Central memory CD8-positive, alpha-beta T cell (primary cell): Measurements from ENCODE around the gene GLTP.
"Not testable (repeated sequence)": the region's sequence is repeated elsewhere in the genome, so short reads cannot be mapped to it uniquely, and the experiment has no call there.

ENCODE experiments used
- ATAC-seq: fragments of 150-1000 bp; cut with Tn5 transposase; replicated peaks from 2 replicates; pipeline ENCODE4 v1.10.0; 2022; ENCODE audit warnings: mild to moderate bottlenecking, moderate FRiP score, moderate number of reproducible peaks; ENCODE audit not compliant: poor library complexity, severe bottlenecking; ENCODE audit errors: extremely low read depth
- DNase-seq, 2 donors: peaks; one replicate each; pipeline ENCODE4 v3.0.0; 2021; ENCODE audit warnings: low spot score in 2 of 2
- H3K27ac Mint-ChIP-seq: one replicate; pipeline ENCODE4 v1.8.0; 2022; ENCODE audit warnings: low read depth, mild to moderate bottlenecking, moderate library complexity, mixed read lengths
- H3K27me3 Mint-ChIP-seq: one replicate; pipeline ENCODE4 v1.8.0; 2022; ENCODE audit warnings: mixed read lengths
- H3K36me3 Mint-ChIP-seq: one replicate; pipeline ENCODE4 v1.8.0; 2022; ENCODE audit warnings: mild to moderate bottlenecking, moderate library complexity, mixed read lengths; ENCODE audit not compliant: insufficient read depth
- H3K4me1 Mint-ChIP-seq: one replicate; pipeline ENCODE4 v1.8.0; 2022; ENCODE audit warnings: mixed read lengths
- H3K4me3 Mint-ChIP-seq: one replicate; pipeline ENCODE4 v1.8.0; 2022; ENCODE audit warnings: mild to moderate bottlenecking, moderate library complexity, mixed read lengths
- H3K9me3 Mint-ChIP-seq: one replicate; pipeline ENCODE4 v1.8.0; 2022; ENCODE audit warnings: mixed read lengths

The GLTP gene

DNA sequence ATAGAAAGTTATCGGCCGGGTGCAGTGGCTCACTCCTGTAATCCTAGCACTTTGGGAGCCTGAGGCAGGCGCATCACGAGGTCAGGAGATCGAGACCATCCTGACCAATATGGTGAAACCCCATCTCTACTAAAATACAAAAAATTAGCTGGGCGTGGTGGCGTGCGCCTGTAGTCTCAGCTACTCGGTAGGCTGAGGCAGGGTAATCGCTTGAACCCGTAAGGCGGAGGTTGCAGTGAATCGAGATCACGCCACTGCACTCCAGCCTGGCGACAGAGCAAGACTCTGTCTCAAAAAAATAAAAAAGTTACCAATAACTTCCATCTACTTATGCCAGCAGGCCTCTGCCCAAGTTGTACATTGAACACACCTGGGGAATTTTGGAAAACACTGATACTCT, 19.0 kb upstream of the GLTP start:
- Mint-ChIP-seq H3K36me3 (peaks cover 17% of the 10 kb centered on the region), H3K4me3 (peak overlapping the region; percentile 95), H3K4me1 (peaks cover 28% of the 10 kb centered on the region), H3K27ac (peak overlapping the region; percentile 92)
- not testable (repeated sequence) for H3K9me3 Mint-ChIP-seq, ATAC-seq, DNase-seq, H3K27me3 Mint-ChIP-seq

DNA sequence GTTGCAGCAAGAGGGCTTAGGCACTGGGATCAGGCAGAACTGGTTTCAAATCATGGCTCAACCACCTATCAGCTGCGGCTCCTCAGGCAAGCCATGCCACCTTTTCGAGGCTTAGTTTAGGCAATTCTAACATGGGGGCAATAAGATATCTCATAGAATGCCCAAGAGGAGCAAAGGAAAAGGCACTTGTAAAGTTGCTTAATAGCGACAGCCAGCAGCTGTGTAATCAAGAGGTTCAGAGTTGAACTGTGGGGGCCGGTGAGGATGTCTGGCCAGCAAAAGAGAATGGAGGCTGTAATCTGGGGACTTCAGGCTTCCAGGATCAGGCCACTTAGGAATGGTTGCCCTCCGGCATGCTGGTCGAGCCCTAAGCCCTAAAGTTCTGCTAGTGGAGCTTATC, 16.7 kb upstream of the GLTP start:
- ATAC-seq (no peak), DNase-seq (no peak)
- Mint-ChIP-seq H3K4me3 (no peak overlapping the region), H3K27ac (no peak overlapping the region), H3K4me1 (peaks cover 40% of the 10 kb centered on the region), H3K27me3 (no peaks in the 10 kb centered on the region), H3K36me3 (peaks cover 14% of the 10 kb centered on the region), H3K9me3 (no peaks in the 10 kb centered on the region)

DNA sequence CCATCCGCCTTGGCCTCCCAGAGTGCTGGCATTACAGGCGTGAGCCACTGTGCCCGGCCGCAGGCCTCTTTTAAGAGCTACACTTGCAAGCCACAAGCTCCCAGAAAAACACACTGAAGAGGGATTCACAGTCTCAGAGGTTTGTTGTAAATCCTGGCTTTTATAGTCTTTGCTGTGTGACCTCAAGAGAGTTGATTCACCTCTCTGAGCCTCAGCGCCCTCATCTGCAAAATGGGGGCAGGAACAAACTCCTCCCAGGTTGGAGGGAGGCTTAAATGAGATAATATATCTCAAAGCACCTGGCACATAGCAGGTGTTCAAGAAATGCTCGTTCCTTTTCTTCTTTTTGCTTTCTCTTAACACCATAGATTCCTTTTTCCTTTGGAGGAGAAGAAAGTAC, 15.8 kb upstream of the GLTP start:
- no peaks in the 10 kb centered on the region for H3K9me3 Mint-ChIP-seq
- no peak for DNase-seq
- no peak overlapping the region for H3K27ac Mint-ChIP-seq

DNA sequence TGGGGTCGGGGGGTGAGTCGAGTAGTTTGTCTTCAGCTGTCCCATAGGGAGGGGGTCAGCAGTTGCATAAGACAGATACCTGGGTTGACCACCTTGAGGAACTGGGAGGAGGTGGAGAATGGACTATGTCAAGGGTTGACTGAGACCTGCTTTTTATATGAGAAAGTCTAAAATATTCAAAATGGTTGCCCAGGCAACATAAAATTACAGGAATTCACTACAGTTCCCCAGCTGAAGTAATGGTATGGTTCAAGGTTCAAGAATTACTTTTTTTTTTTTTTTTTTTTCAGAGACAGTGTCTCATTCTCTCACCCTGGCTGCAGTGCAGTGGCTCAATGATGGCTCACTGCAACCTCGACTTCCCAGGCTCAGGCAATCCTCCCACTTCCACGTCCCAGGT, 14.6 kb upstream of the GLTP start:
- no peak for DNase-seq
- H3K9me3 Mint-ChIP-seq, result no peaks in the 10 kb centered on the region
- H3K4me1 Mint-ChIP-seq, result peaks cover 21% of the 10 kb centered on the region
- no peak for ATAC-seq
- H3K27me3 Mint-ChIP-seq, result no peaks in the 10 kb centered on the region
- no peak overlapping the region for H3K4me3 Mint-ChIP-seq
- peaks cover 8% of the 10 kb centered on the region for H3K36me3 Mint-ChIP-seq
- H3K27ac Mint-ChIP-seq, result no peak overlapping the region

More for the DNA sequence above, 15.8 kb upstream of the GLTP start:
- Mint-ChIP-seq H3K27me3 (no peaks in the 10 kb centered on the region), H3K36me3 (peaks cover 14% of the 10 kb centered on the region), H3K4me1 (peaks cover 34% of the 10 kb centered on the region), H3K4me3 (no peak overlapping the region)
- no peak for ATAC-seq

DNA sequence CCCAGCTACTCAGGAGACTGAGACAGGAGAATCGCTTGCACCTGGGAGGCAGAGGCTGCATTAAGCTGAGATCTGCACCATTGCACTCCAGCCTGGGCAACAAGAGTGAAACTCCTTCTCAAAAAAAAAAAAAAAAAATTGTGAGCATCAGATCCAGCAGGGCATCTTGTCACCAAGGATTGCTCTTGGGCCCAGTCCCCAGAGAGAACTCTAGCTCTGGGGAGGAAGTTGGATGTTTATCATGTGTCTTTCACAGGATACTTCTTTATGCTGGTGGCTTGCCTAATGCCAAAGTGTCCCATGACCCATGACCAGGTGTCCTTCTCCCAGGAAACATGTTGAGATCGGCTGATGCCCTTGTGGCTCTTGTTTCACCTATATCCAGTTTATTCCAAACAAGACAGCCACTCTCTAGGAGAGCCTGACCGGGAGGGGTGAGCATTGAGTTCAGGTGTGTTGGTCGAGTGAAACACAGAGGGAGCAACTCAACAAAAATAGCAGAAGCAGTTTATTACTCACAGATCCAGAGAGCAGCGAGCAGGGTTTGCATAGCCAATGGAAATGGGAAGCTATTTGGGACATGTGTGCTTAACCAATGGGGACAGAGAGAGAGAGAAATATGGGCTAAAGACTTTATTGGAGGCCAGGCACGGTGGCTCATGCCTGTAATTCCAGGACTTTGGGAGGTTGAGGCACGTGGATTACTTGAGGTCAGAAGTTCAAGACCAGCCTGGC, 13.1 kb upstream of the GLTP start:
- peaks cover 7% of the 10 kb centered on the region for H3K36me3 Mint-ChIP-seq
- peaks cover 32% of the 10 kb centered on the region for H3K4me1 Mint-ChIP-seq
- ATAC-seq, result no peak
- H3K27me3 Mint-ChIP-seq, result no peaks in the 10 kb centered on the region
- peak overlapping the region; percentile 38 for H3K4me3 Mint-ChIP-seq
- peak overlapping the region; percentile 9 for H3K27ac Mint-ChIP-seq
- DNase-seq, result no peak
- H3K9me3 Mint-ChIP-seq, result no peaks in the 10 kb centered on the region

DNA sequence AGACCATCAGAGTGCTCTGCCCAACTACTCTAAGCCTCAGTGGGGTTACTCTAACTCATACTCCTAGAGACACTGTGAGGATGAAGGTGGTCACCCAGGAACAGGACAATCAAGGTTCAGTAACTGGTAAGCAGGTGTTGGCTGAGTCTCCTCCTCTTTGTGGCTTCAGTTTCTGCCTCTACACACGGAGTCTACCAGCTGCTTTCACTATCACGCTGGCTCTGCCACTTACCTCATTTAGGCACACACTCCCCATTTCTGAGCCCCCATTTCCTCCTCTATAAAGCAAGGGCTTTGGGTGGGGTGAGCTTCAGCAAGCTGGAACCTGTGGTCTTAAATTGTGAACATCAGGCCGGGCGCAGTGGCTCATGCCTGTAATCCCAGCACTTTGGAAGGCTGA, 12.4 kb upstream of the GLTP start:
- Mint-ChIP-seq H3K4me1 (peaks cover 39% of the 10 kb centered on the region), H3K4me3 (peak overlapping the region; percentile 38), H3K9me3 (no peaks in the 10 kb centered on the region), H3K36me3 (peaks cover 7% of the 10 kb centered on the region), H3K27ac (peak overlapping the region; percentile 9), H3K27me3 (no peaks in the 10 kb centered on the region)
- DNase-seq (peak in 1 of 2 donors; percentile 36), ATAC-seq (peak; percentile 79)

DNA sequence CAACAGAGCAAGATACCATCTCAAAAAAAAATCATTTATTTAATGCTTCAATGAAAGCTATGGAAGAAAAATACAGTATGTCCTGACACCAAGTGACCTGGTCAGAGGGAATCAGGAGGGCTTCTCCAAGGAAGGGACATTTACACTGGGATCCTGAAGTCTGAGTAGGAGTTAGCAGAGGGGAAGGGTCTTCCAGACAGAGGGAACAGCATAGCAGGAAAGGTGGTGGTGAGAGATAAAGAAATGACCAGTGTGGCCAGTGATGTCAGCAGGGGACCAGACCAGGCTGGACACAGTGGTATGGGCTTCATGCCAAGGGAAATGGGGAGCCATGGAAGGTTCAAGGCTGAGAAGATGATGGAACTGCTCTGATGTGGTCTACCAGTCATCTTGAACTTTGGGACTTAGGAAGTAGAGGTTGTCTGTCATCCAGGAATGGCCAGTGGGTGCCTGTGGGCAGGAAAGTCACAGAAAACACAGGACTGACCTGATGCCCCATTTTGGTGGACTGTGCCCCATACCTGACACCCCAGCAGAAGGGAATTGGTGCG, 11.9 kb upstream of the GLTP start:
- H3K27ac Mint-ChIP-seq, result peak overlapping the region; percentile 9
- no peaks in the 10 kb centered on the region for H3K27me3 Mint-ChIP-seq
- H3K4me1 Mint-ChIP-seq, result peaks cover 44% of the 10 kb centered on the region
- no peak for ATAC-seq
- H3K36me3 Mint-ChIP-seq, result peaks cover 7% of the 10 kb centered on the region
- peak overlapping the region; percentile 38 for H3K4me3 Mint-ChIP-seq
- no peak for DNase-seq
- H3K9me3 Mint-ChIP-seq, result no peaks in the 10 kb centered on the region

DNA sequence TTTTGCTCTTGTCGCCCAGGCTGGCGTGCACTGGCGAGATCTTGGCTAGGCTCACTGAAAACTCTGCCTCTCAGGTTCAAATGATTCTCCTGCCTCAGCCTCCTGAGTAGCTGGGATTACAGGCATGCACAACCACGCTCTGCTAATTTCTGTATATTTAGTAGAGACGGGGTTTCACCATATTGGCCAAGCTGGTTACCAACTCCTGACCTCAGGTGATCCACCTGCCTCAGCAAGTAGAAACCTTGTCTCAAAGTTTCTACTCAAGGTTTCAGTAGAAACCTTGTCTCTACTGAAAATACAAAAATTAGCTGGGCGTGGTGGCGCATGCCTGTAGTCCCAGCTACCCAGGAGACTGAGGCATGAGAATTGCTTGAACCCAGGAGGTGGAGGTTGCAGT, 11.4 kb upstream of the GLTP start:
- not testable (repeated sequence) for H3K27me3 Mint-ChIP-seq, DNase-seq, H3K9me3 Mint-ChIP-seq, H3K4me3 Mint-ChIP-seq, H3K36me3 Mint-ChIP-seq, ATAC-seq
- Mint-ChIP-seq H3K4me1 (peaks cover 46% of the 10 kb centered on the region), H3K27ac (peak overlapping the region; percentile 9)

DNA sequence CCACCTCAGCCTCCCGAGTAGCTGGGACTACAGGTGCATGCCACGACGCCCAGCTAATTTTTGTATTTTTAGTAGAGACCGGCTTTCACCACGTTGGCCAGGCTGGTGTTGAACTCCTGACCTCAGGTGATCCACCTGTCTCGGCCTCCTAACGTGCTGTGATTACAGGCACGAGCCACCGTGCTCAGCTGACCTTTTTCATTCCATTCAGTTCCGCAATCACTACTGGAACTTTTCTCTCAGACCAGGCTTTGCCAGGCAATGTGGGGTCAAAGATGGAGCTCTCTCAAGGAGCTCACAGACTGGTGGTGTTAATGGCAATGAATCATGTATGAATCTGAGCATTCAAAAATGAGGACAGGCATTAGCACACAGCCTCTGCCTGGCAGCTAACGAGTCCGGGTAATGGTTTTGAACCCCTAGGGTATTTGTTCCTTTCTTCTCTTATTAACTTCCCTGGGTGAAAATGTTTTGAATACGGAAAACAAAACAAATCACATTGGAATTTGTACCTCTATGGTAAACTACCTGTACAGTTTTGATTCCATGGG, 10.4 kb upstream of the GLTP start:
- H3K27ac Mint-ChIP-seq, result peak overlapping the region; percentile 77
- ATAC-seq, result no peak
- no peak overlapping the region for H3K4me3 Mint-ChIP-seq
- no peaks in the 10 kb centered on the region for H3K9me3 Mint-ChIP-seq
- H3K27me3 Mint-ChIP-seq, result no peaks in the 10 kb centered on the region
- H3K4me1 Mint-ChIP-seq, result peaks cover 46% of the 10 kb centered on the region
- DNase-seq, result no peak
- H3K36me3 Mint-ChIP-seq, result peaks cover 7% of the 10 kb centered on the region

DNA sequence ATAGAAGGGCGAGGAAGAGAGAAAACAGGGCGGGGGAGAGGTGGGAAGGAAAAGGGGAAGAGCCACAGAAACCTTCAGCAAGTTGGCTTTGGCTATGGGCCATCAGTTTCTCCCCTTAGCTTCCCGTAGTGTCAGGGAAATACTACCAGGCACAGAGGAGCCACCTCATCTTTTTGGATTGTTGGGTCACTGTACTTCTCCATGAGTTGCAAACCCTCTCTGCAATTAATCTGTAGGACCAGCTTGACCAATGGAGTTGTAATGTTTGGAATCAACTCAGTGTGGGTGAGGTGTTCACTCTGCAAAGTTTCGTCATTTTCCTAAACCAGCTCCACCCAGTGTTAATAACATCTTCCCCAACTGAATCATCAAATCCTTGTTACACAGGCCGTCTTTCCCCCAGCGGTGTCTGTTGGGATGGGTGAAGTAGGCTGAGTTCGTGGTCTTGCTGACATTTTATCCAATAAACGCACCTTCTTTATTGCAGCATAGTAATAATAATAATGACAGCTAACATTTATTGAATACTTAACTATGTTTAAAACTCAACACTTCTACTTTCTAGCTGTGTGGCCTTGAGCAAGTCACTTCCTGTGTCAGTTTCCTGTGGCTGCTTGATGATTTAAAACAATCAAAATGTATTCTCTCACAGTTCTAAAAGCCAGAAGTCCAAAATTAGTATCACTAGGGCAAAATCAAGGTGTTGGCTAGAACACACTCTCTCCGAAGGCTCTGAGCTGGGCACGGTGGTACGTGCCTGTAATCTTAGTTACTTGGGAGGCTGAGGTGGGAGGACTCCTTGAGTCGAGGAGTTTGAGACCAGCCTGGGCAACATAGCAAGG, 8.1 kb upstream of the GLTP start:
- H3K36me3 Mint-ChIP-seq, result peaks cover 1% of the 10 kb centered on the region
- DNase-seq (no peak), ATAC-seq (peak; percentile 79)
- H3K27me3 Mint-ChIP-seq, result no peaks in the 10 kb centered on the region
- H3K4me3 Mint-ChIP-seq, result peak overlapping the region; percentile 79
- H3K9me3 Mint-ChIP-seq, result no peaks in the 10 kb centered on the region
- peak overlapping the region; percentile 98 for H3K27ac Mint-ChIP-seq
- peaks cover 42% of the 10 kb centered on the region for H3K4me1 Mint-ChIP-seq

DNA sequence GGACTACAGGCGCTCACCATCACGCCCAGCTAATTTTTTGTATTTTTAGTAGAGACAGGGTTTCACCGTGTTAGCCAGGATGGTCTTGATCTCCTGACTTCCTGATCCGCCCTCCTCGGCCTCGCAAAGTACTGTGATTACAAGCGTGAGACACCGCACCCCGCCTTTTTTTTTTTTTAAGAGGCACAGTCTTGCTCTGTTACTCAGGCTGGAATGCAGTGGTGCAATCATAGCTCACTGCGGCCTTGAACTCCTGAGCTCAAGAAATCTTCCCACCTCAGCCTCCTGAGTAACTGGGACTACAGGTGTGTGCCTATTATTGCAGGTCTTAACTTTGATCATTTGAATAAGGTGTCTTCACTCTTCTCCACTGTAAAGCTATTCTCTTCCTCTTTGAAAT, 5.3 kb upstream of the GLTP start:
- peaks cover 36% of the 10 kb centered on the region for H3K4me1 Mint-ChIP-seq
- no peak for DNase-seq
- no peak overlapping the region for H3K27ac Mint-ChIP-seq

DNA sequence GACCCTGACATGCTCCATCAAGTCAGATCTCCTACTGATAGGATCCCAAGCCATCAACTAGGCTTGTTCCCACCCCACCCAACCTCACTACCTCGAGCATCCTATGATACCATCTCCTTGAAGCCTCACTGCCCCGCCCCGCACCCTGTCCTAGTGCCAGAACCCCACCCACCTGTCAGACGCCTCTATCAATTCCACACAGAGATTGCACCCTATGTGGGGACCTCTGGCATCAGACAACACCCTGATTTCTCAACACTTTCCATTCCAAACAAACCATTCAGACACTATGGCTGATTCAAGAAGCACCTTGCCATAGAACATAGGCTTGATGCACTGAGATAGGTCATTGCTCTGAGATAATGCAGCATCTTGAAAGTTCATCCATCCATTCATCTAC, 3.1 kb upstream of the GLTP start:
- DNase-seq (no peak), ATAC-seq (no peak)
- Mint-ChIP-seq H3K27ac (no peak overlapping the region), H3K4me1 (peaks cover 40% of the 10 kb centered on the region), H3K9me3 (no peaks in the 10 kb centered on the region), H3K27me3 (no peaks in the 10 kb centered on the region), H3K36me3 (no peaks in the 10 kb centered on the region), H3K4me3 (no peak overlapping the region)

More for the DNA sequence above, 5.3 kb upstream of the GLTP start:
- H3K4me3 Mint-ChIP-seq, result no peak overlapping the region
- H3K9me3 Mint-ChIP-seq, result no peaks in the 10 kb centered on the region
- no peaks in the 10 kb centered on the region for H3K36me3 Mint-ChIP-seq
- no peaks in the 10 kb centered on the region for H3K27me3 Mint-ChIP-seq
- no peak for ATAC-seq
